Loucy (cell line): Measurements from ENCODE around the gene HBS1L.

Experiments
- H2AFZ ChIP-seq: fragments of 200-600 bp; sonication (generic); 2 replicates; pipeline ENCODE4 v1.6.0; 2016; ENCODE audit warnings: antibody characterized with exemption, mild to moderate bottlenecking, low read length, moderate library complexity
- H3F3A ChIP-seq: fragments of 200-600 bp; 2 replicates; pipeline ENCODE4 v1.6.0; 2016; ENCODE audit warnings: antibody characterized with exemption, low read depth, mild to moderate bottlenecking
- H3K27me3 ChIP-seq: fragments of 200-600 bp; sonication (generic); 2 replicates; pipeline ENCODE4 v1.6.1; 2014; ENCODE audit warnings: low read length, mild to moderate bottlenecking; ENCODE audit not compliant: insufficient read depth, poor library complexity, severe bottlenecking
- H3K36me3 ChIP-seq: fragments of 200-600 bp; sonication (generic); 2 replicates; pipeline ENCODE4 v1.6.1; 2016; ENCODE audit warnings: low read length; ENCODE audit not compliant: insufficient read depth
- H3K4me1 ChIP-seq: fragments of 200-600 bp; sonication (generic); 2 replicates; pipeline ENCODE4 v1.5.1; 2014; ENCODE audit warnings: low read length, mild to moderate bottlenecking; ENCODE audit not compliant: insufficient read depth, poor library complexity, severe bottlenecking
- H3K4me2 ChIP-seq: fragments of 200-600 bp; sonication (generic); 2 replicates; pipeline ENCODE4 v1.6.0; 2014; ENCODE audit warnings: antibody characterized with exemption, low read length, low read depth, mild to moderate bottlenecking; ENCODE audit not compliant: poor library complexity, severe bottlenecking
- H3K4me3 ChIP-seq: fragments of 200-600 bp; sonication (generic); 2 replicates; pipeline ENCODE4 v1.5.1; 2014; ENCODE audit warnings: low read length, mild to moderate bottlenecking, mixed read lengths; ENCODE audit not compliant: poor library complexity, severe bottlenecking
- H3K79me2 ChIP-seq: fragments of 200-600 bp; sonication (generic); 2 replicates; pipeline ENCODE4 v1.6.1; 2014; ENCODE audit warnings: low read length; ENCODE audit not compliant: insufficient read depth
- H3K9ac ChIP-seq: fragments of 200-600 bp; sonication (generic); 2 replicates; pipeline ENCODE4 v1.6.0; 2014; ENCODE audit warnings: mild to moderate bottlenecking, low read depth, low read length, moderate library complexity; ENCODE audit not compliant: poor library complexity, severe bottlenecking
- H3K9me2 ChIP-seq: fragments of 200-600 bp; sonication (generic); replicated peaks from 2 replicates; pipeline ENCODE4 v1.6.1; 2016; ENCODE audit warnings: low read depth, low read length, mixed read lengths
- H3K9me3 ChIP-seq: fragments of 200-600 bp; sonication (generic); 2 replicates; pipeline ENCODE4 v1.6.1; 2014; ENCODE audit warnings: mild to moderate bottlenecking, antibody characterized with exemption, low read length, low read depth; ENCODE audit not compliant: insufficient read depth
- H4K20me1 ChIP-seq: fragments of 200-600 bp; sonication (generic); 2 replicates; pipeline ENCODE4 v1.6.0; 2014; ENCODE audit warnings: antibody characterized with exemption, low read length, mild to moderate bottlenecking; ENCODE audit not compliant: insufficient read depth, poor library complexity, severe bottlenecking
- EZH2phosphoT487 ChIP-seq: fragments of 200-600 bp; IDR thresholded peaks from 2 replicates; pipeline ENCODE4 v1.6.1; 2018; ENCODE audit warnings: antibody characterized with exemption, mild to moderate bottlenecking, moderate library complexity, borderline replicate concordance
- TF ChIP-seq, protein P1 (sequence below): fragments of 200-600 bp; sonication (generic); conservative IDR thresholded peaks from 2 replicates; pipeline ENCODE4 v1.5.1; 2014; ENCODE audit warnings: mild to moderate bottlenecking, antibody characterized with exemption, low read length

Gene HBS1L

GRCh38 chr6:135006386-135006914, 48.2 kb downstream of the HBS1L start:
- Histone ChIP-seq H3K27me3 (no peaks in the 10 kb centered on the region), H3K4me1 (peaks cover 18% of the 10 kb centered on the region), H3K9me2 (no peaks in the 10 kb centered on the region), H4K20me1 (no peaks in the 10 kb centered on the region), H3F3A (no peaks in the 10 kb centered on the region), H3K9ac (no peak overlapping the region), H3K4me2 (no peak overlapping the region), H3K4me3 (no peak overlapping the region), H3K9me3 (no peaks in the 10 kb centered on the region), H3K36me3 (peaks cover 5% of the 10 kb centered on the region; the same call in 1 of the 2 replicates), H3K79me2 (peaks cover 8% of the 10 kb centered on the region; the same call in 1 of the 2 replicates), H2AFZ (no peak overlapping the region)
- TF ChIP-seq, protein P1, sequence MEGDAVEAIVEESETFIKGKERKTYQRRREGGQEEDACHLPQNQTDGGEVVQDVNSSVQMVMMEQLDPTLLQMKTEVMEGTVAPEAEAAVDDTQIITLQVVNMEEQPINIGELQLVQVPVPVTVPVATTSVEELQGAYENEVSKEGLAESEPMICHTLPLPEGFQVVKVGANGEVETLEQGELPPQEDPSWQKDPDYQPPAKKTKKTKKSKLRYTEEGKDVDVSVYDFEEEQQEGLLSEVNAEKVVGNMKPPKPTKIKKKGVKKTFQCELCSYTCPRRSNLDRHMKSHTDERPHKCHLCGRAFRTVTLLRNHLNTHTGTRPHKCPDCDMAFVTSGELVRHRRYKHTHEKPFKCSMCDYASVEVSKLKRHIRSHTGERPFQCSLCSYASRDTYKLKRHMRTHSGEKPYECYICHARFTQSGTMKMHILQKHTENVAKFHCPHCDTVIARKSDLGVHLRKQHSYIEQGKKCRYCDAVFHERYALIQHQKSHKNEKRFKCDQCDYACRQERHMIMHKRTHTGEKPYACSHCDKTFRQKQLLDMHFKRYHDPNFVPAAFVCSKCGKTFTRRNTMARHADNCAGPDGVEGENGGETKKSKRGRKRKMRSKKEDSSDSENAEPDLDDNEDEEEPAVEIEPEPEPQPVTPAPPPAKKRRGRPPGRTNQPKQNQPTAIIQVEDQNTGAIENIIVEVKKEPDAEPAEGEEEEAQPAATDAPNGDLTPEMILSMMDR, result no peak
- TF ChIP-seq EZH2phosphoT487, result no peak

GRCh38 chr6:135004399-135004798, 50.2 kb downstream of the HBS1L start:
- no peaks in the 10 kb centered on the region for H3K9me2 ChIP-seq
- TF ChIP-seq, protein P1, result peak; percentile 23; the same call in 1 of the 2 replicates
- TF ChIP-seq EZH2phosphoT487, result no peak
- H3K36me3 ChIP-seq, result peaks cover 11% of the 10 kb centered on the region; the same call in 1 of the 2 replicates
- peaks cover 4% of the 10 kb centered on the region; the same call in 1 of the 2 replicates for H3K79me2 ChIP-seq
- no peak overlapping the region for H3K4me2 ChIP-seq
- H3K4me1 ChIP-seq, result peaks cover 18% of the 10 kb centered on the region
- no peak overlapping the region for H2AFZ ChIP-seq
- H4K20me1 ChIP-seq, result no peaks in the 10 kb centered on the region
- H3K9me3 ChIP-seq, result no peaks in the 10 kb centered on the region
- no peak overlapping the region for H3K4me3 ChIP-seq
- H3K27me3 ChIP-seq, result no peaks in the 10 kb centered on the region
- no peak overlapping the region for H3K9ac ChIP-seq
- H3F3A ChIP-seq, result no peaks in the 10 kb centered on the region

GRCh38 chr6:135002974-135003703, 51.5 kb downstream of the HBS1L start:
- Histone ChIP-seq H3K9me2 (no peaks in the 10 kb centered on the region), H3K4me2 (no peak overlapping the region), H4K20me1 (no peaks in the 10 kb centered on the region), H2AFZ (no peak overlapping the region), H3K4me1 (peaks cover 10% of the 10 kb centered on the region), H3K79me2 (peaks cover 4% of the 10 kb centered on the region; the same call in 1 of the 2 replicates), H3K36me3 (peaks cover 11% of the 10 kb centered on the region; the same call in 1 of the 2 replicates), H3K9ac (no peak overlapping the region), H3K9me3 (no peaks in the 10 kb centered on the region), H3F3A (no peaks in the 10 kb centered on the region), H3K4me3 (no peak overlapping the region), H3K27me3 (no peaks in the 10 kb centered on the region)
- no peak for TF ChIP-seq EZH2phosphoT487
- TF ChIP-seq, protein P1, result no peak
